ENCODE results near the gene KCTD1.
A peak's percentile ranks its signal among the peaks of the same experiment; 100 is the strongest.

Gene KCTD1

DNA sequence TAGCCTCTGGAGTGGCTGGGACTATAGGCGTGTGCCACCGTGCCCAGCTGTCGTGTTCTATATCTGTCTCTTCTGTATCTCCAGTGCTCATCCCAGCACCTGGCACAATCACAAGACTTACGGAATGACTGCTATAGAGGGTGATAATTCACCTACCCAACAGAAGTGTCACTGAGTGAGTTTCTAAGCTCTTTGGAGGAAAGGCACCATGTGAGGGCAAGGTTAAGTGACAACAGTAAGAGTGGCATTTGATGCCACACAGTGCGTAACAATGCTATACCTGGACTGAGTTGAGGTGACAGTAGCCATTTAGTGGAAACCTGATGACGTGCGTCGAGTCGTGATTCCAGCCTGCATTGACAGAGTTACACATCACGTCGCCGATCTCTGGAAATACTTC is 89.0 kb downstream of the KCTD1 start:
- H3K23ac ChIP-seq (ENCODE audit: low read length) = no peak overlapping the region
- H3K27ac ChIP-seq (ENCODE audit: low read depth, low read length) = no peak overlapping the region
- H3K4me1 ChIP-seq (ENCODE audit: control insufficient read depth in 1 of 2, insufficient read depth in 2 of 2, low read length in 2 of 2) = peaks cover 0 to 3% of the 10 kb centered on the region in 2 experiments
- H3K27me3 ChIP-seq (ENCODE audit: insufficient read depth, low read length) = no peaks in the 10 kb centered on the region
- no peak overlapping the region for H2AK5ac ChIP-seq (ENCODE audit: low read length)
- H2AFZ ChIP-seq (ENCODE audit: insufficient read depth, low read length, poor library complexity) = no peak overlapping the region
- no peak overlapping the region for H2BK12ac ChIP-seq (ENCODE audit: low read length)
- H3K14ac ChIP-seq (ENCODE audit: low read length) = no peak overlapping the region
- H3K4me3 ChIP-seq (ENCODE audit: low read depth, low read length) = no peak overlapping the region
- no peak overlapping the region for H4K12ac ChIP-seq (ENCODE audit: low read depth, low read length)
- no peak overlapping the region for H2BK120ac ChIP-seq (ENCODE audit: insufficient read depth, low read length, poor library complexity)
- DNase-seq = no peak
- H3K9ac ChIP-seq (ENCODE audit: low read length) = no peak overlapping the region
- peaks cover 2 to 6% of the 10 kb centered on the region in 2 experiments for H3K36me3 ChIP-seq (ENCODE audit: control insufficient read depth in 1 of 2, insufficient read depth in 2 of 2, low read length in 2 of 2)
- no peak overlapping the region for H3K4ac ChIP-seq (ENCODE audit: low read depth, low read length)
- H3K79me1 ChIP-seq (ENCODE audit: low read length) = no peaks in the 10 kb centered on the region
- no peak overlapping the region for H3K4me2 ChIP-seq (ENCODE audit: low read length)
- H3K9me3 ChIP-seq (ENCODE audit: insufficient read depth, low read depth, low read length) = no peaks in the 10 kb centered on the region
- no peaks in the 10 kb centered on the region for H3K79me2 ChIP-seq (ENCODE audit: control insufficient read depth, insufficient read depth, low read length, poor library complexity)
- H4K91ac ChIP-seq (ENCODE audit: low read depth, low read length) = no peak overlapping the region
- no peak overlapping the region for H4K8ac ChIP-seq (ENCODE audit: low read depth, low read length)
- no CpG with 5 or more reads among the region's 12 CpGs for WGBS (ENCODE audit: extremely low coverage, insufficient coverage, insufficient read length)
- no peak overlapping the region for H2BK5ac ChIP-seq (ENCODE audit: low read depth, low read length, poor library complexity)
- H3K18ac ChIP-seq (ENCODE audit: low read length) = no peak overlapping the region

DNA sequence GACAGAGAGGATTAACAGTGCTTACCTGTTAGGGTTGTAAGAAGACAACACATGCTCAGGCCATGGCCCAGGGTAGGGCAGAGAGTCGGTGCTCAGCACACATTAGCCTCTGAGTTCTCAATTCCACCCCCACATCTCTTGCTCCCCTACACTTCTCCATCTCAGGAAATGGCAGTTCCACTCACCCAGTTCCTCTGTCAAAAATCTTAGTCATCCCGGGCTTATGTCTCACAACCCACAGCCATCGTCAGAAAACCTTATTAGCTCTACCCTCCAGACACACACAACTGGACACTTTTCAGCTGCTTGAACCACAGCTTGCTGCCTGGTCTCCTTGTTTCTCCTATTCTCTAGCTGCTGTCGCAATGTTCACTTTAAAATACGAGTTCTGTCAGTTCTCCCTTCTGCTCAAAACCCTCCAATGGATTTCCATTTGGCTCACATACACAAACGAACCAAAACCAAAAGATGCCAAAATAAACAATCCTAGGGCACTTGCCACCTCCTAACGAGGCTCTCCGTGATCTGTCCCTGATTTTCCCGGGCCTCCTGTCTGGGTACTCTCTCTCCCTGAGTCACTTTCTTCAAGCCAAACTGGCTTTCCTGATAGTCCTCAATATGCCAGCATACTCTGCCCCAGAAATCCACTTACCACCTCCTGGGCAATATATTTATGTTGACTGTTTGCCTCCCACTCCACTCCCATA is 89.7 kb downstream of the KCTD1 start:
- H3K4me1 ChIP-seq (ENCODE audit: control insufficient read depth in 1 of 2, insufficient read depth in 2 of 2, low read length in 2 of 2) = peaks cover 0 to 3% of the 10 kb centered on the region in 2 experiments
- no peak overlapping the region for H3K9ac ChIP-seq (ENCODE audit: low read length)
- no peaks in the 10 kb centered on the region for H3K27me3 ChIP-seq (ENCODE audit: insufficient read depth, low read length)
- no peak overlapping the region for H3K14ac ChIP-seq (ENCODE audit: low read length)
- H3K9me3 ChIP-seq (ENCODE audit: insufficient read depth, low read depth, low read length) = no peaks in the 10 kb centered on the region
- H2BK12ac ChIP-seq (ENCODE audit: low read length) = no peak overlapping the region
- no peaks in the 10 kb centered on the region for H3K79me2 ChIP-seq (ENCODE audit: control insufficient read depth, insufficient read depth, low read length, poor library complexity)
- H3K79me1 ChIP-seq (ENCODE audit: low read length) = no peaks in the 10 kb centered on the region
- no peak overlapping the region for H2BK120ac ChIP-seq (ENCODE audit: insufficient read depth, low read length, poor library complexity)
- no peak overlapping the region for H4K12ac ChIP-seq (ENCODE audit: low read depth, low read length)
- WGBS (ENCODE audit: extremely low coverage, insufficient coverage, insufficient read length) = no CpG with 5 or more reads among the region's 9 CpGs
- no peak overlapping the region for H3K23ac ChIP-seq (ENCODE audit: low read length)
- no peak overlapping the region for H2BK5ac ChIP-seq (ENCODE audit: low read depth, low read length, poor library complexity)
- H3K4me2 ChIP-seq (ENCODE audit: low read length) = no peak overlapping the region
- H2AK5ac ChIP-seq (ENCODE audit: low read length) = no peak overlapping the region
- H3K36me3 ChIP-seq (ENCODE audit: control insufficient read depth in 1 of 2, insufficient read depth in 2 of 2, low read length in 2 of 2) = peaks cover 4 to 6% of the 10 kb centered on the region in 2 experiments
- H4K91ac ChIP-seq (ENCODE audit: low read depth, low read length) = no peak overlapping the region
- no peak overlapping the region for H4K8ac ChIP-seq (ENCODE audit: low read depth, low read length)
- no peak overlapping the region for H3K4me3 ChIP-seq (ENCODE audit: low read depth, low read length)
- no peak overlapping the region for H3K27ac ChIP-seq (ENCODE audit: low read depth, low read length)
- H2AFZ ChIP-seq (ENCODE audit: insufficient read depth, low read length, poor library complexity) = no peak overlapping the region
- DNase-seq = no peak
- H3K4ac ChIP-seq (ENCODE audit: low read depth, low read length) = no peak overlapping the region
- H3K18ac ChIP-seq (ENCODE audit: low read length) = no peak overlapping the region

GRCh38 chr18:26457611-26458353 is 90.6 kb downstream of the KCTD1 start:
- no peaks in the 10 kb centered on the region for H3K27me3 ChIP-seq (ENCODE audit: insufficient read depth, low read length)
- no peaks in the 10 kb centered on the region for H3K79me2 ChIP-seq (ENCODE audit: control insufficient read depth, insufficient read depth, low read length, poor library complexity)
- H2BK12ac ChIP-seq (ENCODE audit: low read length) = no peak overlapping the region
- peak overlapping the region; percentile 10 for H3K4me3 ChIP-seq (ENCODE audit: low read depth, low read length)
- H2BK120ac ChIP-seq (ENCODE audit: insufficient read depth, low read length, poor library complexity) = no peak overlapping the region
- H3K4me2 ChIP-seq (ENCODE audit: low read length) = no peak overlapping the region
- peaks cover 0 to 3% of the 10 kb centered on the region in 2 experiments for H3K4me1 ChIP-seq (ENCODE audit: control insufficient read depth in 1 of 2, insufficient read depth in 2 of 2, low read length in 2 of 2)
- no peak overlapping the region for H2BK5ac ChIP-seq (ENCODE audit: low read depth, low read length, poor library complexity)
- H3K23ac ChIP-seq (ENCODE audit: low read length) = no peak overlapping the region
- H4K8ac ChIP-seq (ENCODE audit: low read depth, low read length) = no peak overlapping the region
- H3K14ac ChIP-seq (ENCODE audit: low read length) = no peak overlapping the region
- no peaks in the 10 kb centered on the region for H3K79me1 ChIP-seq (ENCODE audit: low read length)
- no peak overlapping the region for H2AFZ ChIP-seq (ENCODE audit: insufficient read depth, low read length, poor library complexity)
- H3K27ac ChIP-seq (ENCODE audit: low read depth, low read length) = no peak overlapping the region
- H3K9me3 ChIP-seq (ENCODE audit: insufficient read depth, low read depth, low read length) = no peaks in the 10 kb centered on the region
- H3K36me3 ChIP-seq (ENCODE audit: control insufficient read depth in 1 of 2, insufficient read depth in 2 of 2, low read length in 2 of 2) = peaks cover 4 to 6% of the 10 kb centered on the region in 2 experiments
- no CpG with 5 or more reads among the region's 22 CpGs for WGBS (ENCODE audit: extremely low coverage, insufficient coverage, insufficient read length)
- H4K12ac ChIP-seq (ENCODE audit: low read depth, low read length) = no peak overlapping the region
- H3K4ac ChIP-seq (ENCODE audit: low read depth, low read length) = no peak overlapping the region
- H3K18ac ChIP-seq (ENCODE audit: low read length) = no peak overlapping the region
- H3K9ac ChIP-seq (ENCODE audit: low read length) = no peak overlapping the region
- no peak overlapping the region for H2AK5ac ChIP-seq (ENCODE audit: low read length)
- peak in 1 of 2 donors; percentile 30 for DNase-seq
- H4K91ac ChIP-seq (ENCODE audit: low read depth, low read length) = no peak overlapping the region

- H2BK12ac ChIP-seq (ENCODE audit: low read length) = no peak overlapping the region
- H2AFZ ChIP-seq (ENCODE audit: insufficient read depth, low read length, poor library complexity) = no peak overlapping the region
- H3K4me3 ChIP-seq (ENCODE audit: low read depth, low read length) = no peak overlapping the region
- no peak for DNase-seq
- H2BK120ac ChIP-seq (ENCODE audit: insufficient read depth, low read length, poor library complexity) = no peak overlapping the region
- no peak overlapping the region for H2AK5ac ChIP-seq (ENCODE audit: low read length)
- H3K4me1 ChIP-seq (ENCODE audit: control insufficient read depth in 1 of 2, insufficient read depth in 2 of 2, low read length in 2 of 2) = peaks cover 0 to 3% of the 10 kb centered on the region in 2 experiments
- H3K27ac ChIP-seq (ENCODE audit: low read depth, low read length) = no peak overlapping the region
- no peak overlapping the region for H2BK5ac ChIP-seq (ENCODE audit: low read depth, low read length, poor library complexity)
- no peak overlapping the region for H4K8ac ChIP-seq (ENCODE audit: low read depth, low read length)
- H3K14ac ChIP-seq (ENCODE audit: low read length) = no peak overlapping the region
- WGBS (ENCODE audit: extremely low coverage, insufficient coverage, insufficient read length) = no CpG with 5 or more reads among the region's 4 CpGs
- H3K36me3 ChIP-seq (ENCODE audit: control insufficient read depth in 1 of 2, insufficient read depth in 2 of 2, low read length in 2 of 2) = peaks cover 4 to 6% of the 10 kb centered on the region in 2 experiments
- no peak overlapping the region for H3K9ac ChIP-seq (ENCODE audit: low read length)
- H3K4me2 ChIP-seq (ENCODE audit: low read length) = no peak overlapping the region
- H3K79me1 ChIP-seq (ENCODE audit: low read length) = no peaks in the 10 kb centered on the region
- H3K4ac ChIP-seq (ENCODE audit: low read depth, low read length) = no peak overlapping the region
- H3K23ac ChIP-seq (ENCODE audit: low read length) = no peak overlapping the region
- H3K18ac ChIP-seq (ENCODE audit: low read length) = no peak overlapping the region
- H4K12ac ChIP-seq (ENCODE audit: low read depth, low read length) = no peak overlapping the region
- H3K9me3 ChIP-seq (ENCODE audit: insufficient read depth, low read depth, low read length) = no peaks in the 10 kb centered on the region
- H3K27me3 ChIP-seq (ENCODE audit: insufficient read depth, low read length) = no peaks in the 10 kb centered on the region
- no peak overlapping the region for H4K91ac ChIP-seq (ENCODE audit: low read depth, low read length)
- no peaks in the 10 kb centered on the region for H3K79me2 ChIP-seq (ENCODE audit: control insufficient read depth, insufficient read depth, low read length, poor library complexity)
Observed at GRCh38 chr18:26457195-26457594, 91.2 kb downstream of the KCTD1 start.
